Small intestine (tissue), 7 donors: ENCODE measurements around the gene FBXO4. TPM values are rescaled to one million over a fixed set of nuclear protein-coding genes. Genes with fewer than 3 reads are reported as not detected.

Experiments used
- DNase-seq, 2 donors: peaks; one replicate each; pipeline versions ENCODE4 v3.0.0 to v3.0.0-alpha.2; 2013
- FAIRE-seq: peaks from 2 replicates; lab custom pipeline; 2012; peaks lifted over from hg19 to GRCh38; lab: Jason Lieb, UNC
- H3K27ac ChIP-seq, 3 donors: one replicate each; pipeline ENCODE4 v1.5.1; 2013; ENCODE audit warnings: low read length in 2 of 3, mild to moderate bottlenecking in 2 of 3, control low read depth in 1 of 3, inconsistent platforms in 1 of 3, low read depth in 1 of 3, moderate library complexity in 1 of 3
- H3K27me3 ChIP-seq, 3 donors: one replicate each; pipeline ENCODE4 v1.6.1; 2013; ENCODE audit warnings: low read length in 3 of 3, inconsistent platforms in 1 of 3; ENCODE audit not compliant: control insufficient read depth in 3 of 3, insufficient read depth in 3 of 3
- H3K36me3 ChIP-seq, 3 donors: one replicate each; pipeline ENCODE4 v1.6.1; 2013; ENCODE audit warnings: low read length in 3 of 3, inconsistent platforms in 1 of 3, low read depth in 1 of 3, mild to moderate bottlenecking in 1 of 3, moderate library complexity in 1 of 3; ENCODE audit not compliant: control insufficient read depth in 3 of 3, insufficient read depth in 2 of 3
- H3K4me1 ChIP-seq, 3 donors: one replicate each; pipeline ENCODE4 v1.6.1; 2013; ENCODE audit warnings: low read length in 2 of 3, inconsistent platforms in 1 of 3, low read depth in 1 of 3, mild to moderate bottlenecking in 1 of 3, moderate library complexity in 1 of 3; ENCODE audit not compliant: control insufficient read depth in 3 of 3, insufficient read depth in 2 of 3
- H3K4me3 ChIP-seq, 3 donors: one replicate each; pipeline ENCODE4 v1.5.1; 2013; ENCODE audit warnings: low read length in 3 of 3, control low read depth in 1 of 3, inconsistent platforms in 1 of 3, low read depth in 1 of 3, mild to moderate bottlenecking in 1 of 3, moderate library complexity in 1 of 3
- H3K9me3 ChIP-seq, 2 donors: one replicate each; pipeline ENCODE4 v1.6.1; 2013; ENCODE audit warnings: low read depth in 1 of 2, low read length in 1 of 2; ENCODE audit not compliant: control insufficient read depth in 2 of 2, insufficient read depth in 1 of 2
- WGBS, 3 donors: extraction: QIAGEN DNeasy Blood & Tissue Kit; methylation state at CpG; one replicate each; pipeline ENCODE4 v1.1.7; 2013; 5-methylcytosine and 5-hydroxymethylcytosine counted together
- polyA plus RNA-seq, 4 donors: library from polyadenylated mRNA; stranded (reverse) in 3 of 4; unstranded in 1 of 4; fragments of 200-250 nt in 3 of 4; fragments of 120-200 nt in 1 of 4; gene quantifications; one replicate each; pipeline versions ENCODE4 v1.2.1 to v1.2.3, GENCODE V29; 2013
- donor health status: healthy with polysubstance abuse.
- donor health status: control.
- donor health status: control.
- donor health status: Bipolar disorder and iron deficiency.
- donor health status: healthy.

Gene FBXO4
- polyA plus RNA-seq, 4 donors, result 11.1 to 18.1 (median 14.3) TPM

- DNase-seq (no peak), FAIRE-seq (no peak)
- Histone ChIP-seq H3K36me3 (no peaks in the 10 kb centered on the region), H3K27ac (no peak overlapping the region), H3K27me3 (peaks cover 0 to 5% (median 0%) of the 10 kb centered on the region in 3 donors), H3K4me1 (no peaks in the 10 kb centered on the region), H3K4me3 (no peak overlapping the region), H3K9me3 (no peaks in the 10 kb centered on the region)
- 88 to 100% (median 93%) methylated on average over 2 of the region's 2 CpGs for WGBS, 3 donors
Observed at GRCh38 chr5:41883936-41884335, 41.1 kb upstream of the FBXO4 start.

DNA sequence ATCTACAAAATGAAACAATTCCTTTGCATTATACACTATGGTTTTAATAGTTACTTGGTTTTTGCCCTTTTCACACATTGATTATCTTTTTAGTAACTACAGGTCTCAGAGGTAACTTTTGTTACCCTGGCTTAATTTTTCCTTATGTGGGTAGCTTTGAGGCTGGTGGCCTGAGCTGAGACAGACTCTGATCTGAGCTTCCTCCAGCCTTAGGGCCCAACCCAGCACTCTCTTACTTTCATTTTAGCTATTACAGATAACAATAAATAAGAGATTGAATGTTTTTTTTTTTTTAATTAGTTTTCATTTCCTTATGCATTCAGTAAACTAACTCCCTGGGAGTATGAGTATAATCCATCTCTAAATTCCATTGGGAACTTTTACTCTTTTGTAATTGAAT lies 39.8 kb upstream of the FBXO4 start:
- H3K4me1 ChIP-seq, result no peaks in the 10 kb centered on the region
- FAIRE-seq, result no peak
- no peak overlapping the region for H3K27ac ChIP-seq
- DNase-seq, result no peak
- no peaks in the 10 kb centered on the region for H3K9me3 ChIP-seq
- H3K27me3 ChIP-seq, result peaks cover 0 to 5% (median 0%) of the 10 kb centered on the region in 3 donors
- no peak overlapping the region for H3K4me3 ChIP-seq
- H3K36me3 ChIP-seq, result no peaks in the 10 kb centered on the region

DNA sequence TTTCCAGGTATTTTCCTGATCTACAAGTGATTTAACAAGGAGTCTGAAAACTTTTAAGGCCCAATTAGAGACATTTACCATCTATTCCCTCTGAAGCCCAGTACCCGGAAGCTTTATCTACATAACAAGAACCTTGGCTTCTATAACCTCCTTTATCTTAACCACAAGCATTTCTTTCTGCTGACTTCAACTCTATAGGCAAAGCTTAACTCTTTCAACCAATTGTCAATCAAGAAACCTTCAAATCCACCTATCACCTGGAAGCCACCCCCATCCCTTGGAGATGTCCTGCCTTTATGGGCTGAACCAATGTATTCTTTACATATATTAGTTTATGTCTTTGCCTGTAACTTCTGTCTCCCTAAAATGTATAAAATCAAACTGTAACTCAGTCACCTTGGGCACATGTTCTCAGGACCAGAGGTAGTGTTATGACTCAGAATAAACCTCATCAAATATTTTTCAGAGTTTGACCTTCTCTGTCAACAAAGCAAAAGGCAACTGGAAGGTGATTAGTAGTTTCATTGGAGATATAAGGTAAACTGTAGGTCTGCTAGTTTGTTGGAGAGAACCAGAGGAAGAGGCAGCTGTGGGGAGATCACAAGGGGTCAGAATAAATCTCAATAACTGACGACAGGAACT lies 33.9 kb upstream of the FBXO4 start:
- no peaks in the 10 kb centered on the region for H3K36me3 ChIP-seq
- DNase-seq, result peak in 1 of 2 donors; percentile 13
- H3K4me3 ChIP-seq, result no peak overlapping the region
- no peak for FAIRE-seq
- H3K27me3 ChIP-seq, result peaks cover 0 to 12% (median 9%) of the 10 kb centered on the region in 3 donors
- peak overlapping the region in 1 of 3 donors; percentile 12 for H3K27ac ChIP-seq
- H3K4me1 ChIP-seq, result no peaks in the 10 kb centered on the region
- no peaks in the 10 kb centered on the region for H3K9me3 ChIP-seq
- 43 to 61% (median 60%) methylated on average over 2 of the region's 2 CpGs for WGBS, 3 donors

GRCh38 chr5:41892031-41892430 lies 33.0 kb upstream of the FBXO4 start:
- no peak for FAIRE-seq

GRCh38 chr5:41893074-41893851 lies 31.8 kb upstream of the FBXO4 start:
- H3K4me3 ChIP-seq, result no peak overlapping the region
- H3K27ac ChIP-seq, result no peak overlapping the region
- DNase-seq, result no peak
- H3K36me3 ChIP-seq, result no peaks in the 10 kb centered on the region
- H3K9me3 ChIP-seq, result no peaks in the 10 kb centered on the region
- 73 to 78% (median 77%) methylated on average over 3 of the region's 3 CpGs for WGBS, 3 donors
- H3K27me3 ChIP-seq, result peaks cover 0 to 22% (median 4%) of the 10 kb centered on the region in 3 donors
- H3K4me1 ChIP-seq, result no peaks in the 10 kb centered on the region
- no peak for FAIRE-seq

More at GRCh38 chr5:41892031-41892430, 33.0 kb upstream of the FBXO4 start:
- Histone ChIP-seq H3K27me3 (peaks cover 0 to 20% (median 9%) of the 10 kb centered on the region in 3 donors), H3K9me3 (no peaks in the 10 kb centered on the region), H3K4me1 (no peaks in the 10 kb centered on the region), H3K4me3 (no peak overlapping the region), H3K27ac (no peak overlapping the region), H3K36me3 (no peaks in the 10 kb centered on the region)
- no peak for DNase-seq

GRCh38 chr5:41896230-41896629 lies 28.9 kb upstream of the FBXO4 start:
- FAIRE-seq (no peak), DNase-seq (no peak)
- no peak overlapping the region for H3K27ac ChIP-seq
- peaks cover 0 to 25% (median 4%) of the 10 kb centered on the region in 3 donors for H3K27me3 ChIP-seq
- no peaks in the 10 kb centered on the region for H3K4me1 ChIP-seq
- no peaks in the 10 kb centered on the region for H3K36me3 ChIP-seq
- H3K4me3 ChIP-seq, result no peak overlapping the region
- WGBS, 3 donors, result 15 to 24% (median 19%) methylated on average over 2 of the region's 2 CpGs
- no peaks in the 10 kb centered on the region for H3K9me3 ChIP-seq

GRCh38 chr5:41903382-41903891 lies 21.6 kb upstream of the FBXO4 start:
- Histone ChIP-seq H3K27me3 (peaks cover 0 to 4% (median 0%) of the 10 kb centered on the region in 3 donors), H3K27ac (peak overlapping the region; percentile 47 to 85 (median 72)), H3K4me3 (peak overlapping the region; percentile 43 to 68 (median 51)), H3K36me3 (peaks cover 0 to 2% (median 2%) of the 10 kb centered on the region in 3 donors), H3K4me1 (peaks cover 0 to 5% (median 4%) of the 10 kb centered on the region in 3 donors), H3K9me3 (no peaks in the 10 kb centered on the region)
- FAIRE-seq (no peak), DNase-seq (no peak)
- 38% methylated on average over 8 of the region's 8 CpGs for WGBS, 3 donors

- peaks cover 0 to 5% (median 4%) of the 10 kb centered on the region in 3 donors for H3K4me1 ChIP-seq
- H3K27ac ChIP-seq, result peak within 1 kb of the TSS; percentile 71 to 96 (median 84)
- no peaks in the 10 kb centered on the region for H3K9me3 ChIP-seq
- 0 to 1% (median 1%) methylated on average over 55 of the region's 55 CpGs for WGBS, 3 donors
- peaks cover 0 to 3% (median 2%) of the 10 kb centered on the region in 3 donors for H3K36me3 ChIP-seq
- H3K4me3 ChIP-seq, result peak within 1 kb of the TSS; percentile 68 to 88 (median 73)
- H3K27me3 ChIP-seq, result peaks cover 0 to under 1% (median 0%) of the 10 kb centered on the region in 3 donors
- DNase-seq, result peak; percentile 99 to 100
- peak; percentile 96 for FAIRE-seq
Observed at GRCh38 chr5:41903892-41904799, 20.9 kb upstream of the FBXO4 start, which contains the start of gene RIMOC1. Gene RIMOC1 (plus strand): TSS chr5:41904344. CDS start chr5:41904368, 24 bp downstream.
